Epidermal melanocyte (primary cell): ENCODE results near the gene RBP5.
A peak's percentile ranks its signal among the peaks of the same experiment; 100 is the strongest.

Experiments
- DNase-seq: peaks from one replicate; pipeline ENCODE4 v3.0.0; 2011; ENCODE audit warnings: low spot score; ENCODE audit not compliant: insufficient read length

The RBP5 gene

DNA sequence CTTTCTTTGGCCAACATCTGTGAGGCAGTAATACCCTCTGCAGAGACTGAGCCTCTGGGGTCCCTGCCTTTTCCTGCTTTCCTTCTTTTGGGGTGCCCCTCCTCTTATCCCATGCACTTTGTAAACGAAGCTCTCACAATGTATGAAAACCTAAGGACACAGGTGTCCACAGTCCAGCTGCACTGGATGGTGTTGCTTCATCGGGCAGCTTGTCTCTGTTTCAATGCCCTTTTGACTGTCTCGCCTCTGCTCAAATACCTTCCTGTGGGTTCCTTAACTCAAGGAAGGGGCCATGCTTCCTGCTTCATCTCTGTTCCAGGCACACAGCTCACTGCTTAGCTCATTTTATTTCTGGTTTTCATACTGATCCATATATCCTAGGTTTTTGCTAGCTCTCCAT is 26.1 kb downstream of the RBP5 start:
- DNase-seq, result no peak

DNA sequence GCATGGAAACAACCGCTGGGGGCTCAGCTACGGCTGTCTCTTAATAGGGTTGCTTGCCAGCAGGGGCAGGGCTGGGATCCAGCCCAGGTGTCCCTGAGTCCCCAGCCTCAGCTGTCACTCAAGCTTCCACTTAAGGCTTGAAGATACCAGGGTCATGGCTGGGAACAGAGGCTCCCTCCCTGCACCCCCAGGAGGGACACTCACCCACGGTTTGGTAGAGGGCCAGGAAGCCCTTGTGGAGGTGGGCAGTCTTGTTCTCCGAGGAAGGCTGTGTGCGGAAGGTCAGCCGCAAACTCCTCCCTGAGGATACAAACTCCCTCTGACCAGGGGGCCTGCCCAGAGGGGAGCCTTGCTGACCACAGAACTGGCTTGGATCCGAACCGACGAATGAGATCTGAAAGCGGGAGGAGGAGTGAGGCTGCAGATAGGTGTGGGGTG is 27.0 kb downstream of the RBP5 start:
- no peak for DNase-seq

DNA sequence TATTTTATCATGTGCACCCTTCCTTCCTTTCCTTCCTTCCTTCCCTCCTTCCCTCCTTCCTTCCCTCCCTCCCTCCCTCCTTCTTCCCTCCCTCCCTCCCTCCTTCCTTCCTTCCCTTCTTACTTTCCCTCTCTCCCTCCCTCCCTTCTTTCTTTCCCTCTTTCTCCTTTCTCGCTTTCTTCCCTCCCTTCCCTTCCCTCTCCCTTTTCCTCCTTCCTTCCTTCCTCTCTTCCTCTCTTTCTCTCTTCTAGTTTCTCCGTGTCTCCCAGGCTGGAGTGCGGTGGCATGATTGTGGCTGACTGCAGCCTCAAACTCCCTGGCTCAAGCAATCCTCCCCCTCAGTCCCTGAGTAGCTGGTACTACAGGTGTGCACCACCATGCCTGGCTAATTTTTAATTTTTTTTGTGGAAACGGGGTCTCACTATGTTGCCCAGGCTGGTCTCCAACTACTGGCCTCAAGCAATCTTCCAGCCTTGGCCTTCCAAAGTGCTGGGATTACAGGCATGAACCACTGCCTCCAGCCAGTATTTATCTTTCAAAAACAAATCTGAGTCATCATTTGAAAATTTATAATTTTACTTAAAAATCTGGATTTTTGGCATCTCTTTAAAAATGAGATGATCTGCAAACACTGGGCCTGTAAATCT is 27.5 kb downstream of the RBP5 start:
- DNase-seq, result no peak

DNA sequence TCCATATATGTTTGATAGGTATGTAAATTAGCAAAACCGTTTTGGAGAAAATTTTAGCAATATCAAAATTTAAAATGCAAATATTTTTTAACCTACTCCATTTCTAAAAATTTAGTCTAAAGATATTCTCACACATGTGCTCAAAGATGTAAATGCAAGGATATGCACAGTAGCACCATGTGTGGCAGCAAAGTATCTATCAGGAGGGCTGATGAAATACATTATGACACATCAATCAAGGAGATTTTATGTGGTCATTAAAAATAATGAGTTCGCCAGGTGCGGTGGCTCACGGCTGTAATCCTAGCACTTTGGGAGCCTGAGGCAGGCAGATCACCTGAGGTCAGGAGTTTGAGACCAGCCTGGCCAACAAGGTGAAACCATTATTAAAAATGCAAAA is 28.4 kb downstream of the RBP5 start:
- DNase-seq, result no peak

DNA sequence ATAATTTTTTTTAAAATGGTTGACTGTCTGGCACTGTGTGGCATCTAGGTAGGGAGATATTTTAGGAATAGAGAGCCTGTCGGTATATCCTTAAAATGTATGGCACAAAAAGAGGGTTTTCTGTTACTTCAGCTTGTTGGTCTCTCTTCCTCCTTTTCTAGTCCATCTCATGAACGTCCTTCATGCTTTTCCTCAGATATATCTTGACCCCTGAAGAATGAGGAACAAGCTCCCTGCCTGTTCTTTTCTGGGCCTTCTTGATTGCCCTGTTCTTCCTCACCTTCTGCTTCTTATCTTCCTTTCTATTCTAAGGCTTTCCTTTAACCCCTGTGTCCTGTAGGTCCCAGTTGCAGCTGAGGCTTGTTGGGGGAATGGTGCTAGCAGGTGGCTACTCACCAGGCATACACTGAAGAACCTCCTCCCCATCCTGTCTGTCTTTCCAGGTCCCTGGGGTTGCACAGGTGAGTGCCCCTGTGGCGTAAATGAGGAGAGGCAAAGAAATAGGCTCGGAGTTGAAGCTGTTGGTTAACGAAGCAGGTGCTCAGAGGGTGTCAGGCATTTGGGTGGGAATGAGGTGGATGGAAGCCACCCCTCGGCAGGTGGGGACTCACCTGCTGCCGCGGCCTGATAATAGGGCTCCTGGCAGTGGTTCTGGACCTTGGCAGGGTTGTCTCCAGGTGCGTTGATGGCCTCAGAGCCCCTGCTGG is 29.2 kb downstream of the RBP5 start:
- DNase-seq, result no peak

DNA sequence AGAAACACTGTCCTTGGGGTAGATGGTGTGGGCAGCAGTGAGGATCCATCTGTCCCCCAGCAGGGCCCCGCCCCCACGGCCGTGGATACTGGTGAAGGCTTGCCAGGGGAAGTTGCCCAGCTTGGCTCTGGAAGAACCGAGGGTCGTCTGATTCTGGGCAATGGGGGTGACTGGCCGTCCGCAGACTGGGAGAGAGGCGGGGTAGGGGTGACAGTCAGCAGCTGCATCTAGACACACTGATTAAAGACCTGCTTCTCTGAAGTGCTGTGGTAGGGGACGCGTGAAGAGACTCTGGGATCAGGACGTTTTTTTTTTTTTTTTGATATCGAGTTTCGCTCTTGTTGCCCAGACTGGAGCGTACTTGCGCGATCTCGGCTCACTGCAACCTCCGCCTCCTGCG is 31.7 kb downstream of the RBP5 start:
- no peak for DNase-seq

DNA sequence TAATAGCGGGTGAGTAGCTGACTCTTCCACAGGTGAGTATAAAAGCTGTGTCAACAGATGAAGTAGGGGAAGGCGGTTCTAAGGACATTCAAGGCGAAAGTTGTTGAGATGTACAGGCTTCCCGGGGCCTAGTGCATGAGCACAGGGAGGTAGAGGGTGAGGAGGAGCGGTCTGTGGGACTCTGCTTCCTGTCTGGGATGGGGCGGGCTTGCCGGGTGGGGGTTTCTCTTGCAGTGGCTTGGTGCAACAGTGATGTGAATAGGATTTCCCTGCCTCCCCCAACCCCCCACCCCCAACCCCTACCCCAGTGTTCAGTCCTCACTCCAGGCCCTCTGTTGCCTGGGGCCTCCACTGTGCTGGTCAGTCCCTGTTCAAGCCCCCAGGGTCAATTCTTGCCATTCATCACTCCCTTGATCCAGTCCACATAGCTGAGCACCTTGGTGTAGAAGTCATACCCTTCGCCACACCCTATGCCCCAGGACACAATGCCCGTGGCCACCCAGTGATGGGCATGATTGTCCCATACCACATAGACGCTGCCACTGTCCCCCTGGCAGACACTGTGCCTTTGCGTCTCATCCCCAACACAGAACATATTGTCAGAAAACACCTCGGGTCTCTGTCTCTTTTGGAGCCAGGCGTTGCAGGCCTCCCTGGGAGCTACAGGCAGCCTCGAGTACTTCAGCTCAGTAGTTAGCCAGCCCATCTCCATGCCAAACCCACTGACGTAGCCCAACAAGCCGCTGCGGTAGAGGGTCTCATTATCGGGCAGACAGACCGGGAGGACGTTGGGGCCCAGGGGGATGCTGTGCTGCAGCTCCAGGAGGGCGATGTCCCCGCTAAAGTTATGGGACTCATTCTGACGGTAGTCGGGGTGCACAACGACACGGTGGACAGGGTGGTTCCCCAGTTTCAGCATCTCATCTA is 32.4 kb downstream of the RBP5 start:
- DNase-seq, result no peak

DNA sequence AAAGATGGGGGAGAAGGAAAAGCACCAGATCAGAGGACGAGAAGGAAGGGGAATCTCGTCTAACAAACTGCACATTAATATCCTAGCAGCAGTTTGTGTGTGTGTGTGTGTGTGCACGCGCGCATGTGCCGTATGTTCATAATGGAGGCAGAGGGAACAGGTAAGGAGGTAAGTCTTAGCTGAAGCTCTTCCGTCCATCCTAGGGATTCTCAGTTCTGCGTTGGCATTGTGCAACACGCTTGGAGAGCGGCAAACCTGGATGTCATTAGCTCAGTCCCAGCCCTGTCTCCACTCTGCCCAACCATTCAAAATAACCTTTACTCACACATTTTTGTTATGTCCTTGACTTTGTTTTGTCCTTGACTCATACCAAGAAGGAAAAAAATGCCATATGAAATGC is 34.8 kb downstream of the RBP5 start:
- DNase-seq, result no peak

DNA sequence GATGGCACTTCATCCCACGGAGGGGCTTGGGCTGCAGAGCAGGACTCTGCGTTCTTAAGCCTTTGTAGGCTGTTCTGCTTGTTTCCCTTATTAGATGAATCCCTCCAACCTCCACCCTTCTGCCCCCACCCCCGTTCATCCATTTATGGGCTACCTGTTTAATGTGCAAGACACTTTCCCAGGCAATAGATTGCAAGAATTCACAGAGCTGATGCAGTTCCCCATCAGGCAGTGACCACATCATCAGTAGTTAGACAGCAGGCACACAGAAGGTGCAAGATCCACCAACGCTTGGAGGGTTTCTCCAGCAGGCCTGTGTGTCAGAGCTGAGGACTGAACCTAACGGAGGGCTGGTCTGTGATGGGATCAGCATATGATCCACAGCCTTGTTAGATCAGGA is 35.2 kb downstream of the RBP5 start:
- DNase-seq, result no peak

DNA sequence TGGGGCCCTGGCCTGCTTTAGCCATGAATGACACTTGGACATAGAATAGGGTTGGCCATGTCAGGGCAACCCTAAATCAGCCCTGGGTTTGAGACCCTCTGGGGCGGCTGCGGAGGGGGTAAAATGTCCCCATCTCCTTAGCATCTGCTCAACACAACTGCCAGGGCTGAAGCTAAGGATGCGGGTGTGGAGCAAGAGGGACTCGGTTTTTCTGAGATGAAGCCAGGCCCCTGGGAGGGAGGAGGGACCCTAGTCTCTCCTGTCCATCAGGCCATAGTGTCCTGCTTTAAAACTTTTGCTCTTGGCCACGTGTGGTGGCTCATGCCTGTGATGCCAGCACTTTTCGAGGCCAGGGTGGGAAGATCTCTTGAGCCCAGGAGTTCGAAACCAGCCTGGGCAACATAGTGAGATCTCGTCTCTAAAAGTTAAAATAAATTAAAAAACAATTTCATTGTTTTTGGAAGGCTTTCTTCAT is 35.7 kb downstream of the RBP5 start:
- DNase-seq, result no peak

DNA sequence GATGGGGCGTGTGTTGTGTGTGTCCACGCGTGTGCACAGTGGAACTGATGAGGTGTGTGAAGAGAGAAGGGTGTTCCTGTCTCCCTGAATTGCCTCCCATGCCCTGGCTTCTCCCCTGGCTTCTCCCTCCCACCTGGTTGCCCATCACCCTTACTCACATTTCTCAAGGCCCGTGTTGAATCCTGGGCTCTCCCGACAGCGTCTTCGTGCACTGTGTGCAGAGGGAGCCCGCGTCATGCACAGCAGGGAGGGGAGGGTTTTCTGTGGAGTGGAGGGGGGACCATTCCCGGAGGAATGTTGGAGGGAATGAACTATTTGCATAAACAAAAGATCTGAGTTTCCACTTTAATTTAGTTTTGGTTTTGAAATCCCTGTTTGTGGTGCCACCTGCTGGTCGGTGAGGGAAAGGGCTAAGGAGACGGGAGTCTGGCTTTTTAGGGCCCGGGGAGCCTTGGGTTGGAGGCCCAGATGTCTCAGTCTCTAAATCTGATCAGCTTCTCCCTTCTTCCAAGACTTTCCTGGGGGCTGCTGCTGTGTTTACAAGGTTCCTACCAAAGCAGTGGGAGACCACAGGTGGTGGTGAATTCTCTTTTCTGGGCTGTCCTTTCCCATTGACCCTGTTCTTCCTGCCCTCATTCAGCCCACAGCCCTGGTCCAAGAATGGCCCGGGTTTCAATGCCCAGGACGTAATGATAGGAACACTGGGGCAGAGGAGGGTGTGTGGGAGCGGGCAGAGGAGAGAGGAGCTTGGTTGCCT is 36.3 kb downstream of the RBP5 start, which contains the start of gene C1R:
TSS of gene C1R (minus strand) at position 217 of the 757 bp plus-strand sequence. CDS start at position 160, 57 bp downstream.
- peak; percentile 64 for DNase-seq

DNA sequence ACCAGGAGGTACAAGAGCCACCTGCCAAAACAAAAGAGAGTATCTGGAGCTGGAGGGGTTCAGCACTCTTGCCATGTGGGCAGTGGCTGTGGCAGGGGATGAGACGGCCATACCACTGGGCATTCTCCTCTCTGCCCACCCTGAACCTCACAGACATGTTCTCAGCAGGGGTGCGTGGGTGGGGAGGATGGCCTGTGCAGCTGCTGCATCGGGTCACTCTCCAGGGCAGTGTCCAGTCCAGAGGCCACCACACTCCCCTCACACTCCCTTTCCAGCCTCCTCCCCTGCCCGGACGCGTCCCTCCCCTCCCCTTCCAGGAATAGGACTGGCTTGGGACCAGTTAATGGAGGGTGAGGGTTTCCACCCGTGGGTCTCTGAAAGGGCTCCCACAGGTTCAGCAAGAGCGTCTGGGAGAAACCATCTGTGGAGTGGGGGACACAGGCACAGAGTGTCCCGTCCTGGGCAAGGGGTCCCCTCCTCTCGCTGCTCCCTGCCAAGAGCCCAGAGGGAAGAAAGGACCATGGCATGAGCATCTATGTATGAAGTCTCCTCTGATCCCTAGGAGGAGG is 36.9 kb downstream of the RBP5 start:
- DNase-seq, result no peak

DNA sequence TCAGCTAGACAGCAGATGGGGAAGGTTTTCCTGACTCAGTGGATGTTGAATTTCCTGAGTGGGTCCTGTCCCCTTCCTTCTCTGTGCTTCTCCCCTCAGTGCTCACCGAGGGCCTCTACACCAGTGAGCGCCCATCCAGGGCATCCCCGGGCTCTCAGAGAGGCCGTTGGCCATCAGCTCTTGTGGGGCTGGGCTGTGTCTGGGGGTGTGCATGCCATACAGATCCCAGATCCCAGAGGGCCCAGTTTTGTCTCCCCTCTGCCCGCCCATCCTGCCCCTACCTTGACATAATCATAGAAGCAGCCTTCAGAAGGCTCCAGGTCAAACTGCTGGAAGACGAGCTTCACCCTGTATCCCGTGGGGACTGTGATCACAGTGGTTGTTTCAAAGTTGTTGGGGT is 37.5 kb downstream of the RBP5 start:
- DNase-seq, result no peak

DNA sequence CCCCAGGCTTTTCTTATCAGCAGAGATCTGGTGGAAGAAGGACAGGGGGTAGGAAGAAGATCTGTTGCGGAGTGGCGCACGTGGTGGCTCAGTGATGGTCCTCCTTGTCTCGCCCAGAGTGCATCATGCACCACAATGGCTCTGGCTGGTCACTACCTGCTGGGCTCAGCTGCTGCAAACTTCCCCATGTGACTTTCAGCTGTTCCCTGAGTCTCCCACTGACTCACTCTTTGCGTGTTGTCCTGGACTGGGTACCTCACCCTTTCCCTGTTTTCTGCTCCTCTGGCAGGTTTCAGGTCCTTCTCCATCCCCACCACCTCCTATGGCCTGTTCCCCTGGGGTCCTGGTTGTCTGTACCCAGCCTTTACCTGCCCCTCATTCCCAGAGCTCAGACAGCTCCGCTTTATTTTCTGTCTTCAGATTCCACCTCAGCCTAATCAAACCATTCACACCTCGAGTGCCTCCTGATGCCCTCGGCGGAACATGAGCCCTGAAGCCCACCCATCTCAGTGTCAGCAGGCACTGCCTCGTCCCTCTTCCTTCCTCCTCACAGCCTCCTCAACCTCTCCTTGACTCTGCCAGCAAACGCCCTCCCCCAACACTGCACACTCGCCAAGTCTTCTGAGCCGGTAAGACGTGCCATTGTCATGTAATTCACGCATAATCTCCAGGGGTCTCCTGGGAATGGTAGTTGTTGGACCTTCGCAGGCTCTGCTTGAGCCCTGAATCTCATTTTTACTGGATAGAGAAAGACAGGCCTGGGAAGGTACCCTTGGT is 38.3 kb downstream of the RBP5 start:
- no peak for DNase-seq

DNA sequence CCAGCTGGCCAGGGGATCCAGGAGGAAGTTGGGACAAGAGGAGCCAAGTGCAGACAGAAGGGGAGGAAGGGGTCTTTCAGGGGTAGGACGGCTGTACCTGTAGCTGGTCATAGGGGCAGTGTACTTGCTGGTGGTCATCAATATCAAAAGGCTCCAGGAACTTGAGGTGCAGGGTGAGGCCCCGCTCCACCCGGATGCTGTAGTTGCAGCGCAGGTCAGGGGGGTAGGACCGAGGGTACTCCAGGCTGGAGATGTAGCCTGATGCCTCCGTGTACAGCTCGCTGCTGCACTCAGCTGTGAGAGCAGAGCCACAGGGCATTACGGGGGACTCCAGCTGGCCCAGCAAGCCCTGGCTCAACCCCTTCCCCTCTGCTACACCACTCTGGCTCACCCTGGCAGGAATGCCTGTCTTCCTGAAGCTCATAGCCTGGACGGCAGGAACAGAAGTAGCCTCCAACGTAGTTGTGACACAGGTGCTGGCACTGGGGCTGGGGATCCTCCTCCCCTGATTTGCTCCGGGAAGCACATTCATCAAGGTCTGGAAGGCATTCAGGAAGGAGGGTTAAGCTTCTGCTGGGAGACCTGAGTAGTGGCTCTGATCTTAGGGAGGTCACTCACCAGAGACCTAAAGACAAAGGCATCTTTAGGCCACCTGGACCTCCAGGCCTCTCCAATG is 39.4 kb downstream of the RBP5 start:
- DNase-seq, result no peak

DNA sequence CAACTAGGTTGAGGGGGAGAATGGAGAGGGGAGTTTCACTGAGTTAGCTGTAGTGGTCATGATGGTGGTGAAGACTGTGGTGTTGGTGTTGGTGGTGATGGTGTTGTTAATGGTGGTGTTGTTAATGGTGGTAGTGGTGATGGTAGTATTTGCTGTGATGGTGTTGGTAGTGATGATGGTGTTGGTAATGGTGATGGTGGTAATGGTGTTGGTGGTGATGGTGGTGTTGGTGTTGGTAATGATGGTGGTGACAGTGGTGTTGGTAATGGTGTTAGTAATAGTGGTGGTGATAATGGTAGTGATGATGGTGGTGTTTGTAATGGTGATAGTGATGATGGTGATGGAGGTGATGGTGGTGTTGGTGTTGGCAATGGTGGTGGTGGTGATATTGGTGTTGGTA is 45.6 kb downstream of the RBP5 start:
- no peak for DNase-seq

DNA sequence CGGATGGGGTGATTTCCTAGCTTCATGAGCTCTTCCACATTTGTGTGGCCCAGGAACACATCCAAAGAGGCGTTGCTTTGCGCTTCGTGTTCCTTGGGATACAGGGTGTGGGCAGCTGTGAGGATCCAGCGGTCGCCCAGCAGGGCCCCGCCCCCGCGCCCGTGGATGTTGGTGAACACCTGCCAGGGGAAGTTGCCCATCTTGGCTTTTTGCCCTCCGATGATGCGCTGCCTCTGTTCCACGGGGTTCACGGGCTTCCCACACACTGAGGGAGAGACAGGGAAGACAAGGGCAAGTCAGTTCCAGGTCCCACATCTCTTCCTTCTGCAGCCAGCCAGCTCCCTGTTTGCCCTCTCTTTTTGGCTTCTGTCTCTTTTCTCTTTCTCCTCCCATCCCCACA is 47.7 kb downstream of the RBP5 start:
- no peak for DNase-seq

DNA sequence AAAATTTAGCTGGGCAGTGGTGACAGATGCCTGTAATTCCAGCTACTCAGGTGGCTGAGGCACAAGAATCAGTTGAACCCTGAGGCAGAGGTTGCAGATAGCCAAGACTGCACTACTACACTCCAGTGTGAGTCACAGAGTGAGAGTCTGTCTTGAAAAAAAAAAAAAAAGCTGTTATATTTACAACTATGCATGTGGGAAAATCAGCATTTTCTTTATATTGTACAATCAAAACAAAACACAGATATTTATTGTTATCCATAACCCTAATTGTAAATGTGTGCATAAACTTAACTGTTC is 48.9 kb downstream of the RBP5 start:
- no peak for DNase-seq

DNA sequence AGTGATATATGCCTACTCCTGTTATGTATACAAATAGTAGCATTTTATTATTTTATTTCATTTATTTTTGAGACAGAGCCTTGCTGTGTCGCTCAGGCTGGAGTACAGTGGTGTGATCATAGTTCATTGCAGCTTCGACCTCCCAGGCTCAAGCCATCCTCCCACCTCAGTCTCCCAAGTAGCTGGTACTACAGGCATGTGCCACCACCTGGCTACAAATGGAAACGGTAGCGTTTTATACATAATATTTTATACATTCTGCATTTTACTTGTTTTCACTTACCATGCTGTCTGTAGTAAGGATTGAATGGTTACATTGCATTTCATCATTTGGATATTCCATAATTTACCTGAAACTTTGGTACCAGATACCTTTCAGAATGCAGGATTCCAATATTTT is 50.5 kb downstream of the RBP5 start:
- no peak for DNase-seq

DNA sequence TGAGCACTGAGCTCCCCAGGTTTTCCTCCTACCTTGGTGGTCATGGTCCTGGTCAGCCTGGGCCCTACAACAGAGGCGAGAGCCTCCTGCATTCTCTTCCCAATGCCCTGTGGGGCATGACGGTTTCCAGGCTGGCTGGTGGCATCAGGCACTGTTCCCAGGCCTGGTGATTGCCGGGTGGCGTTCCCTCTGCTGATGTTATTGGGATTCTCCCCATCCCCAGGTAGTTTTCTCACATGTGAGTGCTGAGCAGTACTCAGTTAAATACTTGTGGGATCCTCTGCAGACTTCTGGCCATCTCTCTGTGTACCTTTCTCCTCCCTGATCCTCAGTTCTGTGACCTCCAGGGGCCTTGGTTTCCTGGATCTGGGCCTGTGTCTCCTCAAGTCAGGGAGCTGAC is 52.2 kb downstream of the RBP5 start:
- DNase-seq, result no peak
